ENCODE results near the gene PLB1. TPM values are rescaled to one million over a fixed set of nuclear protein-coding genes. Genes with fewer than 3 reads are reported as not detected.

PLB1 gene
- not detected in 2 replicates for total RNA-seq (2014; rRNA removed; shearing (Covaris generic))
- total RNA-seq (2022) = not detected in 2 replicates
- Bru-seq, nascent RNA = percentile 4 among the genes with signal in this experiment
- percentile 4 among the genes with signal in this experiment for BruChase-seq, experiment 1, labeled RNA remaining after a 6-hour chase
- BruChase-seq, experiment 2, labeled RNA remaining after a 2-hour chase = percentile 3 among the genes with signal in this experiment
- long read RNA-seq = 0 reads

- CTCF ChIA-PET (ENCODE audit: unreplicated experiment) = no interaction called here
- no peak within 1 kb of the TSS for H3K4me2 ChIP-seq (ENCODE audit: low read length)
- H3K4me3 ChIP-seq (ENCODE audit: low read depth, low read length, poor library complexity, severe bottlenecking) = no peak within 1 kb of the TSS
- POLR2A ChIA-PET = no interaction called here
- TF ChIP-seq CTCF (conservative IDR thresholded peaks at IDR 0.05; ENCODE audit: low read length) = no peak
- H2AFZ ChIP-seq (ENCODE audit: low read length) = no peak within 1 kb of the TSS
- no peaks in the 10 kb centered on the region for H3K9me2 ChIP-seq (ENCODE audit: insufficient read depth, low read length)
- BruUV-seq (replicated peaks) = no TSS peak
- no peaks in the 10 kb centered on the region for H3K36me3 ChIP-seq (ENCODE audit: insufficient read depth, low read length)
- no peaks in the 10 kb centered on the region for H3K4me1 ChIP-seq (ENCODE audit: insufficient read depth, low read length, poor library complexity, severe bottlenecking)
- H3K79me2 ChIP-seq (ENCODE audit: insufficient read depth, low read depth, low read length) = no peaks in the 10 kb centered on the region
- intact Hi-C loops (cut with micrococcal nuclease; ENCODE audit: unreplicated experiment) = no loop called here
- DNase-seq (ENCODE audit: low spot score) = no peak
- no peaks in the 10 kb centered on the region for H4K20me1 ChIP-seq (ENCODE audit: insufficient read depth, low read length)
- no peak within 1 kb of the TSS for H3K27ac ChIP-seq (ENCODE audit: low read depth, low read length, poor library complexity, severe bottlenecking)
- H3K9me3 ChIP-seq (ENCODE audit: low read length) = no peaks in the 10 kb centered on the region
Measured at GRCh38 chr2:28495551-28496250, at the start of gene PLB1. PLB1 (plus strand) TSS chr2:28496060; CDS start chr2:28496115, 55 bp downstream.

- Histone ChIP-seq H3K9me3 (ENCODE audit: low read length) (no peaks in the 10 kb centered on the region), H4K20me1 (ENCODE audit: insufficient read depth, low read length) (no peaks in the 10 kb centered on the region), H3K36me3 (ENCODE audit: insufficient read depth, low read length) (no peaks in the 10 kb centered on the region), H3K4me2 (ENCODE audit: low read length) (no peak overlapping the region), H3K79me2 (ENCODE audit: insufficient read depth, low read depth, low read length) (no peaks in the 10 kb centered on the region), H2AFZ (ENCODE audit: low read length) (no peak overlapping the region), H3K4me1 (ENCODE audit: insufficient read depth, low read length, poor library complexity, severe bottlenecking) (no peaks in the 10 kb centered on the region), H3K4me3 (ENCODE audit: low read depth, low read length, poor library complexity, severe bottlenecking) (no peak overlapping the region), H3K27ac (ENCODE audit: low read depth, low read length, poor library complexity, severe bottlenecking) (no peak overlapping the region), H3K9me2 (ENCODE audit: insufficient read depth, low read length) (no peaks in the 10 kb centered on the region)
- ChIA-PET CTCF (ENCODE audit: unreplicated experiment) (interaction anchor here (0.6 kb wide), 1 partner anchor 872 kb away, joined by 3 read pairs; no protein-coding TSS in a partner anchor), POLR2A (no interaction called here)
- intact Hi-C loops (cut with micrococcal nuclease; ENCODE audit: unreplicated experiment) = no loop called here
- no peak for DNase-seq (ENCODE audit: low spot score)
- BruUV-seq (replicated peaks) = no TSS peak
- TF ChIP-seq EZH2phosphoT487 (IDR thresholded peaks at IDR 0.05; ENCODE audit: borderline replicate concordance, low read depth, low read length) (no peak), CTCF (conservative IDR thresholded peaks at IDR 0.05; ENCODE audit: low read length) (no peak)
Measured at GRCh38 chr2:28446531-28446930, 49.3 kb upstream of the PLB1 start.

- no peak overlapping the region for H3K4me3 ChIP-seq (ENCODE audit: low read depth, low read length, poor library complexity, severe bottlenecking)
- CTCF ChIA-PET (ENCODE audit: unreplicated experiment) = no interaction called here
- H4K20me1 ChIP-seq (ENCODE audit: insufficient read depth, low read length) = no peaks in the 10 kb centered on the region
- no peak overlapping the region for H2AFZ ChIP-seq (ENCODE audit: low read length)
- BruUV-seq (replicated peaks) = no TSS peak
- no peaks in the 10 kb centered on the region for H3K9me2 ChIP-seq (ENCODE audit: insufficient read depth, low read length)
- DNase-seq (ENCODE audit: low spot score) = no peak
- H3K4me1 ChIP-seq (ENCODE audit: insufficient read depth, low read length, poor library complexity, severe bottlenecking) = no peaks in the 10 kb centered on the region
- H3K9me3 ChIP-seq (ENCODE audit: low read length) = no peaks in the 10 kb centered on the region
- no peak overlapping the region for H3K4me2 ChIP-seq (ENCODE audit: low read length)
- no peak overlapping the region for H3K27ac ChIP-seq (ENCODE audit: low read depth, low read length, poor library complexity, severe bottlenecking)
- POLR2A ChIA-PET = no interaction called here
- H3K79me2 ChIP-seq (ENCODE audit: insufficient read depth, low read depth, low read length) = no peaks in the 10 kb centered on the region
- TF ChIP-seq EZH2phosphoT487 (IDR thresholded peaks at IDR 0.05; ENCODE audit: borderline replicate concordance, low read depth, low read length) = no peak
- TF ChIP-seq CTCF (conservative IDR thresholded peaks at IDR 0.05; ENCODE audit: low read length) = no peak
- H3K36me3 ChIP-seq (ENCODE audit: insufficient read depth, low read length) = no peaks in the 10 kb centered on the region
- intact Hi-C loops (cut with micrococcal nuclease; ENCODE audit: unreplicated experiment) = no loop called here
Measured at GRCh38 chr2:28447086-28447485, 48.8 kb upstream of the PLB1 start.
